CD4-positive, alpha-beta T cell treated with Interleukin-6 for 4 hours (primary cell): ENCODE results near the gene HMCES.
"Not testable (repeated sequence)": the region's sequence is repeated elsewhere in the genome, so short reads cannot be mapped to it uniquely, and the experiment has no call there.

Experiments used
- DNase-seq: peaks from one replicate; pipeline ENCODE4 v3.0.0-alpha.2; 2020; ENCODE audit warnings: mixed read lengths

HMCES gene

GRCh38 chr3:129323651-129324294 lies 45.1 kb downstream of the HMCES start:
- DNase-seq, result peak; percentile 21

GRCh38 chr3:129324855-129325254 lies 46.2 kb downstream of the HMCES start:
- no peak for DNase-seq

GRCh38 chr3:129325383-129325782 lies 46.7 kb downstream of the HMCES start:
- no peak for DNase-seq

- DNase-seq, result no peak
Measured at GRCh38 chr3:129326138-129326537, 47.5 kb downstream of the HMCES start.

- DNase-seq, result no peak
Measured at GRCh38 chr3:129326595-129326994, 47.9 kb downstream of the HMCES start.

DNA sequence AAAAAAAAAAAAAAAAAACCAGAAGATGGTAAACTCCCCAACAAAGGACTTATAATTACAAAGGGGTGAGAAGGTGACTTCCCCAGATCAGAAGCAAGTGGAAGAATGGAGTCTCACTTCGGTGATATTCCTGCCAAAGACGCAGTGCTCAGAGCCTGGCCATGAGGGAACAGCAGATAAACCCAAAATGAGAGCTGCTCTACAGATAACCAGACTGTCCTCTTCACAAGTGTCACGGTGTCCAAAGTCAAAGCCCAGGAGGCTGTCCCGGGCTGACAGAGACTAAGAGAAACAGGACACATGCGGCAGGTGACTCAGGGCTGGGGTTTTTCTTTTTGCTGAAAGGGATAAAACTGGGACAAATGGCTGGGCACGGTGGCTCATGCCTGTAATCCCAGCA lies 48.8 kb downstream of the HMCES start:
- DNase-seq, result no peak

DNA sequence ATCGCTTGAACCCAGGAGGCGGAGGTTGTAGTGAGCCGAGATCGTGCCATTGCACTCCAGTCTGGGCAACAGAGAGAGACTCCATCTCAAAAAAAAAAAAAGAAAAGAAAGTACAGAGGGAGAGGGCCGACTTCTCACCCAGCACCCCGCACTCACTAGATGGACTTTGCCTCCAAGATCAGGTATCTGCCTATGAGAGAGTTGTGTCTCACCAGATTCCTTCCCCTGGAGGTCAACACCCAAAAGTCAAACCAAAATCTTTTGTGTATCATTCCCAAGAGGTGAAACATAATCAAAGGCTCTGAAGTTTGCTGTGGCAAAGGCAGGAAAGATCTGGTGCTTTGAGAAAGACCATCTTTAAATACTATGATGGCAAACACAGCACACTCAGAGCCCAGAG lies 51.2 kb downstream of the HMCES start:
- no peak for DNase-seq

DNA sequence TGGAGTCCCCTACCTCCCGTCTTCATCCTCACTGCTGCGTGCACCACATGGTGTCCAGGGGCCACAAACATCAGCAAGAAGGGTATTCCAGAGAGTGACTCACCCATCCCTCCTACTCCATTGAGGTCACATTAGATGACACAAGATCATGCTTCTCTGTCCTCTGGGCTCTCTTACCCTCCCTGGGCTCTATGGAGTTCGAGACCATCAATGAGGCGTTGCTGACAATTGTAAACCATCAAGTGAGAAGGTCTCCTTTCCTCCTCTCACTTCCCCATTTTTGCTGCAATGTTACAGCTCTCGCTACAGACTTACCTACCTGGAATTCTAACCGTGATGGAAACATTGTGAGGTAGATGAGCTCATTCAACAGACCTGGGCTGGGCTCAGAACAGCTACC lies 51.7 kb downstream of the HMCES start:
- no peak for DNase-seq

DNA sequence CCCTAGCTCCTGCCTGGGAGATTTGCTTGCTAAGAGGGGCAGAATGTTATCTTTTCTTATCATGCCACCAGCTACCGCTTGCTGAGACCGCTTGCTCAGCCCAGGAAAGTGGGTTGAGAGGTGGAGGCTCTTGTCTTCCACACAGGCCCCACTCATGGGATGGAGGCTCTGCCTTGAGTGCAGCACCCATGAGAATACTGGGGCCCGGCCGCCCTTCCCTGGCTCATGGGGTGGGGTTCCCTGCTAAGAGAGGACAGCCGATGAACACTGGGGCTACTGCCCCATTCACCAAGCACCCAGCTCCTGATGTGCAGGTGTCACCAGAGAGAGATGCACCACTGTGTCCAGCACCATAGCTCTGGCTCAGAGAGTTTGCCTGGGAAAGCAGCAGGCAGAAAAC lies 55.2 kb downstream of the HMCES start:
- DNase-seq, result no peak

DNA sequence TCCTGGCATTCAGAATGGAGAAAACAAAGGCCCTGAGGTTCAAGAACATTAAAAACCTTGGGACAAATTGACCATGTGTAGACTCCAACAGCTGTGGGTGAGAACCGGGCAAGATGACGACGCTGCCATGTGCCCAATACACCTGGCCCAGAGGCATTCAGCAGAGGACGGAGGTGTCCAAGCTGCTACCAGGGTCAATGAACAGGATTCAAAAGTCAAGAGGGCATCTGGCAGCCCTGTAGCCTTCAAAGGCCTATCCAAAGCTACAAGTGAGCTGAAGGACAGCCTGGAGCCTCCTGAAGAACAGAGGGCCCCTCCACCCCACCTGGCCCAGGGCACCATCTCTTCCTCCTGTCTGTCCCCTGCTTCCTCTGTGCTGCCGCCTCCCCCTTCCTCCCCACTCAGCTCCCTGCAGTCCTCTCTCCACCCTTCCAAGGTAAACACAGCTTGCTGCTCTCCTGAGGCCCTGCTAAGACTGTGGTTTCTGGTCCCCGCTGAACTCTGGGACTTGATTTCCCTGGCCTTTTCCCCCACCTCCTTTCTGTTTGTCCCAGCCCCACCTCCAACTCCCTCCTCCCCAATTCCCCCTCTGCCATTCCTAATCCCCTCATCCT lies 57.5 kb downstream of the HMCES start:
- DNase-seq, result no peak

DNA sequence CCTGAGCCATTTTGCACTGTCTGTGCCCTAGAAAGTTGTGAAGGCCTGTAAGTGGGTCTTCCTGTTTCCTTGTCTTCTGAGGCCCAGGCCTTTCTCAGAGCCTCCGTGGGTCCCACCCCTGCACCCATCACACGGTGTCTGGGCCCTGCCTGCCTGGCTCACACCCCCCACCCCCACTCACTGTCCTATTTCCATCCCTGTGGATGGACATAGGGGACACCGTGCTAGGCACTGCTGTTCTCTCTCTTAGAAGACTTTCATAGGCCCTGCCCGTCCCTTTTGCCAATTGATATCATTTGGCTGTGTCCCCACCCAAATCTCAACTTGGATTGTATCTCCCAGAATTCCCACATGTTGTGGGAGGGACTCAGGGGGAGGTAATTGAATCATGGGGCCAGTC lies 59.0 kb downstream of the HMCES start:
- DNase-seq, result not testable (repeated sequence)

GRCh38 chr3:129339186-129339585 lies 60.5 kb downstream of the HMCES start:
- not testable (repeated sequence) for DNase-seq

DNA sequence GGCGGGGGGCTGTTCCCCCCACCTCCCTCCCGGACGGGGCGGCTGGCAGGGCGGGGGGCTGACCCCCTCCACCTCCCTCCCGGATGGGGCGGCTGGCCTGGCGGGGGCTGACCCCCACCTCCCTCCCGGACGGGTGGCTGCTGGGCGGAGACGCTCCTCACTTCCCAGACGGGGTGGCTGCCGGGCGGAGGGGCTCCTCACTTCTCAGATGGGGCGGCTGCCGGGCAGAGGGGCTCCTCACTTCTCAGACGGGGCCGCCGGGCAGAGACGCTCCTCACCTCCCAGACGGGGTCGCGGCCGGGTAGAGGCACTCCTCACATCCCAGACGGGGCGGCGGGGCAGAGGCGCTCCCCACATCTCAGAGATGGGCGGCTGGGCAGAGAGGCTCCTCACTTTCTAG lies 61.2 kb downstream of the HMCES start:
- DNase-seq, result not testable (repeated sequence)

GRCh38 chr3:129341331-129342141 lies 62.9 kb downstream of the HMCES start:
- no peak for DNase-seq

DNA sequence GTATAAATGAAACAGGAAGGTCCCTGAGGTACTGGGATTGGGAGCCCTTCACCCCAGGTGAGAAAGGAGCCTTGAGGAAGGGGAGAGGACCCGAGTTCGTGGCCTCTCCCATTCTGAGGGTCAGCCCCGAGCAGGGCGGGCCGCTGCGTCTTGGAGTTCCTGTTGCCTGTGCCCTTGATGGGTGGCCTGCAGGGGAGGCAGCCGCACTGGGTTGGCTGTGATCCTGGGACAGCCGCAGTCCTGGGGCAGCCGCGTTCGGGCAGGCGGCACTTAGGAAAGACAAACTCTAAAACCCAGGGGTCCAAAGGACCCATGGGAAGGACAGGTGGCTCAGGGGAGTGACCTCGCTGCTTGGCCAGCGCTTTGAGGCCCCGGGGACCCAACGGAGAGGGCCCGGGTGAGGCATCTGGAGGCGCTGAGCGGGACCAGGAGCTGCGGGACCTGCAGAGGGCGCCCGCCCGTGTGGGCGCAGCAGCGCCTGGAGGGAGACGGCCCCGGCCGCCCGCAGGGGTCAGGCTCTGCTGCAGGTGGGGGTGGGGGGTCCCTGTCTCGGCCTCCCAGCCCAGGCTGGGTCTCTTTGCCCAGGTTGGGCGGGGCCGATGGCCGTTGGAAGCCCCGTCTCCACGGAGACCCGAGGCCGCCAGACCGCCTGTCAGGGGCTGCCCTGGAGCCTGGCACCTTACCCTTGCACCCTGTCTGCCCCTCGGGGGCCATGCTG lies 65.1 kb downstream of the HMCES start:
- peak; percentile 27 for DNase-seq

DNA sequence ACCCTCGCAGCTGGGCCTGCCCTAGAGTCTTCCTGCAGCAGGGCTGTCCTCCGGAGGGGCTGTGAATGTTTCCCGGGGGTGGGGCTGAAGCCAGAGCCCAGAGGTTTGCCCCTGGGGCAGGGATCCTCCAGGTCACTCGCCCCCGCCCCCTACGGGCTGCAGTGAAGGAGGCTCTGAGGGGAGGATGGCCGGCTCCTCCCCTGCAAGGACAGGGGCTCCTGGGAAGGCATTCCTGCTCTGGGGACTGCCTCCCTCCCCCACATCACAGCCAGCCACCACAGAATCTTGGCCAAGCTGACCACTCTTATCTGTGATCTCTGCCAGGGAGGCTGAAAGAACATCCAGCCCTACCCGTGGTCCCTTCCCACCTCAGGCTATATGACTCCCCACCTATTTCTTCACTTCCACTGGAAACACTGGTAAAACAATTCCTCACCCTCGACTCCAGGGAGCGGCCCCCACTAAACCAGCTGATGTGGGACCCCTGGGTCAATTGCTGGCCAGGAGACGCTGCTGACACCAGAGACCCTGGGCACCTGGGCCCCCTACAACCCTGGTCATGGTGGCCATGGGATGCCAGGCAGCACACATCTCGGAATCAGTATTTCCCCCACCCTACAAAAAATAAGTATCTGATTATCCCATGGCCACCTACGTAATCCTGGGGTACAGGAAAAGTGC lies 66.0 kb downstream of the HMCES start:
- no peak for DNase-seq

GRCh38 chr3:129345281-129345680 lies 66.6 kb downstream of the HMCES start:
- DNase-seq, result no peak

DNA sequence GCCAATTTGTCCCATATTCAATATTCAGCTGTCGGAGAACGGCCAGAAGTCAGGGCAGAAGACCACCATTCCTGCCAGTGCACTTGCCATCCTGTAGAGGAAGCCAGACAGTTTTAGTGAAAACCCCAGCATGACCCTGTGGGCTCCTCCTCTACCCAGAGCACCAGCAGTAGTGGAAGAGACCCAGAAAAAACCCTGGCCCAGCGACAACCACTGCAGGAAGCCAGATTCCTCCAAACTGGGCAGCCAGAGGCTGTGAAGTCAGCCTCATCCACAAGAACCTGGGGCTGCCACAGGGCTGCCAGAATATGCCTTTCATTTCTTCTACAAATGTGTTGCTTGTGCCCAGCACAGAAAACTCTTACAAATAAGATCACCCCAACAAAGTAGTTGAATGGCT lies 67.3 kb downstream of the HMCES start:
- no peak for DNase-seq

DNA sequence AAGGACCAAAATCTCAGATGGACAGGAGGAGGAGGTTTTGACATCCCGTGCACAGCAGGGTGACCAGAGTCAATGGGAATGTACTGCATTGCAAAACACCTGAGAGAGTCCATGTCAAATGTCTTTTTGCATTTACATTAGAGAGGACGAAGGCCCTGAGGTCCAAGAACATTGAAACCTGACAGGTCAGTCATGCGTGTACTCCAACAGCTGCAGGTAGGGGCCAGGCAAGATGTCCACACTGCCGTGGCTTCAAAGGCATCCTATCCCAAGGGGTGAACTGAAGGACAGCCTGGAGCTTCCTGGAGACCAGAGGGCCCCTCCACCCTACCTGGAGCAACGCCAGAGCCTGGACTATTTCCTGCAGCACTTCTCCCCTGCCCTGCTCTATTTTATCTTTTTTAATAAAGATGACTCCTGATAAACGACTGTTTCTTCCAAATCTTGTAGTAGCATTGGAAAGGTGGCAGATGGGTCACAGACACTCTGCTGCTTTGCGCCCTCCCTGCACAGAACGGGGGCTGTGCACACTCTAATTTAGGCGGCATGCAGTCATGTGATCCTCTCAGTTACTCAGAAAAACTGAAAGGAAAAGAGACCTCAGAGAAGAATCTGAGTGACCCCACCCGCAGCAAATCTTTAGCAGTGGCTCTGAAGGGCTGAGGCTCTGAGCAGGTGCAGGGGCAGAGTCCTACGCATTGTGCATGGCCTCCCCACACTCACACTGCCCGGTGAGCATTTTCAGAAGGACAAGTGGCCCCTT lies 68.2 kb downstream of the HMCES start:
- DNase-seq, result no peak

- no peak for DNase-seq
Measured at GRCh38 chr3:129347458-129347845, 68.8 kb downstream of the HMCES start.

- DNase-seq, result no peak
Measured at GRCh38 chr3:129348734-129349133, 70.1 kb downstream of the HMCES start.

DNA sequence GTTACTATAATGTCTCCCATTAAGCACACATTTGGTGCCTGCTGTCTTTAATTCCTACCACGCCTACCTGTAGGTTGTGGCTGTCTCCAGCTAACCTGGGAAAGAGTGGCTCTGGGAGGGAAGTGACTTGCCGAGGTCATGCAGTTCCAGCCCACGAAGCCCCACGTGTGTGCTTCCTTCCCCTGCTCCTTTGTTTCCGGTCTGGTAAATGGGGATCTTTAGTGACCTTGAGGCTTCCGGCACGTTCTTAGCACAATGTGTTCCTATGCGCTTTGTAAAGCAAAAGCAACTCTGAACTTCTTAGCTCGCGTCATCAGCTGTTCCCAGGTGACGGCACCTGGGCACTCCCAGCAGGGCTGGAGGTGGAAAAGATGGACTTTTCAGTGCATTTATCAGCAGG lies 70.5 kb downstream of the HMCES start:
- not testable (repeated sequence) for DNase-seq
